Measurements from ENCODE around the gene HEATR5A.
A peak's percentile ranks its signal among the peaks of the same experiment; 100 is the strongest.
"Not testable (repeated sequence)": the region's sequence is repeated elsewhere in the genome, so short reads cannot be mapped to it uniquely, and the experiment has no call there.

The HEATR5A gene

DNA sequence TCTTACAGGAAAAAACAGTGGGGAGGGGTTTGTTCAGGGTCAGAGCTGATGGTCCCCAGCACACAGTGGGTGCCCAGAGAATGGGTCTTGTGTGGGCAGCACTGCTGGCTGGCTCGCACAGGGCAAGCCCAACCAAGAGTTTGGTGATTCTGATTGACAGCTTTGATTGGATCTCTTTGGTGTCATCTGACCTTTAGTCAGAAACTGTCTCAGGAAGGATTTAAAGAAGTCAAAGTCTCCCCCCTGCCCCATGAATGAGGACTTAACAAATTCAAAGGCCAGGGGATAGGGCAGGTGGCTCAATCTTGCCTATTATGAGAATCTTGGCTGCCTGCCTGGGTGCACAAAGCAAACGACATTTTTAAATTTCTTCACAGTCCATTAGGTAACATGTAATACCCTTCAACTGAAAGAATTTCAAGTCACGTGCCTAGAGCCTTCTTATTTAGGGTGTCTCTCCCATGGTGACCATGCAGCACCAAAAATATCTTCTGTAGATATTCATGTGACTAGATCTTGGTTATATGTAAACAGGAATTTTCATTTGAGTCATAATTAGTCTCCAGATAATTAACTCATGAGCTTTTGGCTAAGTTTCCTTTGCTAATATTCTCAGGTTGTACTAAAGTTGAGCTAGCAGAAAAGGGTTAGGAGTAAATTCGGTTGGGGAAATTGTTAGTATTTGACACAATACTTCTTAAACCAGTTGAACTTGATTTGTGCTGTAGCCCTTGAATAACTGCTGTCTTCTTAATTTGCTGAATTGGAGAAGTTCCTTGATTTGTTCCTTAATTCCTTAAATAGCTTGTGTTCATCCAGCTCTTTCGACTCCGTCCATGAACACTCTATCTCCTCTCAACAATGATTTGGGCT lies 158.3 kb downstream of the HEATR5A start:
- Histone ChIP-seq H3K27me3 (no peaks in the 10 kb centered on the region), H3K27ac (peak overlapping the region; percentile 50 to 53), H3K36me3 (no peaks in the 10 kb centered on the region), H3K4me1 (peaks cover 0 to 42% (median 19%) of the 10 kb centered on the region in 4 donors), H3K4me3 (no peak overlapping the region), H3K9me3 (no peaks in the 10 kb centered on the region)
- intact Hi-C loops (cut with DNase I; ENCODE audit: low total_unique reads) = no loop called here
- TF ChIP-seq, protein P1, sequence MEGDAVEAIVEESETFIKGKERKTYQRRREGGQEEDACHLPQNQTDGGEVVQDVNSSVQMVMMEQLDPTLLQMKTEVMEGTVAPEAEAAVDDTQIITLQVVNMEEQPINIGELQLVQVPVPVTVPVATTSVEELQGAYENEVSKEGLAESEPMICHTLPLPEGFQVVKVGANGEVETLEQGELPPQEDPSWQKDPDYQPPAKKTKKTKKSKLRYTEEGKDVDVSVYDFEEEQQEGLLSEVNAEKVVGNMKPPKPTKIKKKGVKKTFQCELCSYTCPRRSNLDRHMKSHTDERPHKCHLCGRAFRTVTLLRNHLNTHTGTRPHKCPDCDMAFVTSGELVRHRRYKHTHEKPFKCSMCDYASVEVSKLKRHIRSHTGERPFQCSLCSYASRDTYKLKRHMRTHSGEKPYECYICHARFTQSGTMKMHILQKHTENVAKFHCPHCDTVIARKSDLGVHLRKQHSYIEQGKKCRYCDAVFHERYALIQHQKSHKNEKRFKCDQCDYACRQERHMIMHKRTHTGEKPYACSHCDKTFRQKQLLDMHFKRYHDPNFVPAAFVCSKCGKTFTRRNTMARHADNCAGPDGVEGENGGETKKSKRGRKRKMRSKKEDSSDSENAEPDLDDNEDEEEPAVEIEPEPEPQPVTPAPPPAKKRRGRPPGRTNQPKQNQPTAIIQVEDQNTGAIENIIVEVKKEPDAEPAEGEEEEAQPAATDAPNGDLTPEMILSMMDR (IDR thresholded peaks at IDR 0.05) = no peak
- DNase-seq = peak; percentile 74

DNA sequence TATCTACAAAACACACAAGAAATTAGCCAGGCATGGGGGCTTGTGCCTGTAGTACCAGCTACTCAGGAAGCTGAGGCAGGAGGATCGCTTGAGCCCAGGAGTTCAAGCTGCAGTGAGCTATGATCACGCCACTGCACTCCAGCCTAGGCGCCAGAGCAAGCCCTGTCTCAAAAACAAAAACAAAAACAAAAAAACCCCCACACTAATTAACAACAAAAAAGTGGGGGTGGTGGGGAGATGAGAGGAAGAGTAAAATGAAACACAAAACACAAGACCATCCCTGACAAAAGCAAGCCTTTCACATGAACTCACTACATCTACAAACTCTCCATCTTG lies 158.9 kb downstream of the HEATR5A start:
- Histone ChIP-seq H3K9me3 (no peaks in the 10 kb centered on the region), H3K27me3 (no peaks in the 10 kb centered on the region), H3K27ac (peak overlapping the region; percentile 50 to 53), H3K4me1 (peaks cover 0 to 42% (median 19%) of the 10 kb centered on the region in 4 donors), H3K4me3 (no peak overlapping the region), H3K36me3 (no peaks in the 10 kb centered on the region)
- TF ChIP-seq, protein P1 (IDR thresholded peaks at IDR 0.05) = no peak
- intact Hi-C loops (cut with DNase I; ENCODE audit: low total_unique reads) = no loop called here
- no peak for DNase-seq

DNA sequence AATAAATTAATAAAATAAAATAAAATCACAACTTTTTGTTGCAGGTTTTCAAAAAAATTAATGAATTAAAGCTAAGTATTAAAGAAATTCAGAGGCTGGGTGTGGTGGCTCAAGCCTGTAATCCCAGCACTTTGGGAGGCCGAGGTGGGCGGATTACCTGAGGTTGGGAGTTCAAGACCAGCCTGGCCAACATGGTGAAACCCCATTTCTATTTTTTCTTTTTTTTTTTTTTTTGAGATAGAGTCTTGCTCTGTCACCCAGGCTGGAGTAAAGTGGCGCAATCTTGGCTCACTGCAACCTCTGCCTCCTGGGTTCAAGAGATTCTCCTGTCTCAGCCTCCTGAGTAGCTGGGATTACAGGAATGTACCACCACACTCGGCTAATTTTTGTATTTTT lies 161.3 kb downstream of the HEATR5A start:
- intact Hi-C loops (cut with DNase I; ENCODE audit: low total_unique reads); H3K27me3 ChIP-seq; H3K9me3 ChIP-seq: not testable (repeated sequence)

DNA sequence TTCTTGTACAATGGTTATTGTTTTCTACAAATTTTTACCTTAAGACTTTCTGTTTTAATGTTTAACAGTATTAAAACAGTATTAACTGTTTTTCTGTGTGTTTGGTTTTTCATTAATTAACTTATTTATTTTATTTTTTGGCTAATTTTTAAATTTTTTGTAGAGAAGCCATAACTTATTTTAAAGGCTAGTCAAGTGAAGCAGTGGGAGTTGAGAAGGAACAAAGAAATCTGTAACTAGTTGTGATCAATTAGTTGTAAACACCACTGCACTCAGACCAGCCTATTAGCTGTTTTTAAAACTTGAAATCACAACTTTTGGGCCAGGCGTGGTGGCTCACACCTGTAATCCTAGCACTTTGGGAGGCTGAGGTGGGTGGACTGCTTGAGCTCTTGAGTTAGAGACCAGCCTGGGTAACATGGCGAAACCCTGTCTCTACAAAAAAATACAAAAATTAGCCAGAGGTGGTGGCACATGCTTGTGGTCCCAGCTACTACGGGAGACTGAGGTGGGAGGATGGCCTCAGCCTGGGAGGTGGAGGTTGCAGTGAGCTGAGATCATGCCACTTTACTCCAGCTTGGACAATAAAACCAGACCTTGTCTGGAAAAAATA lies 161.8 kb downstream of the HEATR5A start:
- intact Hi-C loops (cut with DNase I; ENCODE audit: low total_unique reads) = no loop called here
- Histone ChIP-seq H3K4me1 (peaks cover 0 to 24% (median 11%) of the 10 kb centered on the region in 4 donors), H3K27ac (no peak overlapping the region), H3K27me3 (no peaks in the 10 kb centered on the region), H3K36me3 (no peaks in the 10 kb centered on the region), H3K4me3 (no peak overlapping the region), H3K9me3 (no peaks in the 10 kb centered on the region)
- no peak for DNase-seq
- TF ChIP-seq, protein P1 (IDR thresholded peaks at IDR 0.05) = no peak

More for the DNA sequence above, 161.3 kb downstream of the HEATR5A start:
- not testable (repeated sequence) for H3K36me3 ChIP-seq, DNase-seq, H3K27ac ChIP-seq, H3K4me3 ChIP-seq
- H3K4me1 ChIP-seq = peaks cover 0 to 29% (median 16%) of the 10 kb centered on the region in 4 donors

DNA sequence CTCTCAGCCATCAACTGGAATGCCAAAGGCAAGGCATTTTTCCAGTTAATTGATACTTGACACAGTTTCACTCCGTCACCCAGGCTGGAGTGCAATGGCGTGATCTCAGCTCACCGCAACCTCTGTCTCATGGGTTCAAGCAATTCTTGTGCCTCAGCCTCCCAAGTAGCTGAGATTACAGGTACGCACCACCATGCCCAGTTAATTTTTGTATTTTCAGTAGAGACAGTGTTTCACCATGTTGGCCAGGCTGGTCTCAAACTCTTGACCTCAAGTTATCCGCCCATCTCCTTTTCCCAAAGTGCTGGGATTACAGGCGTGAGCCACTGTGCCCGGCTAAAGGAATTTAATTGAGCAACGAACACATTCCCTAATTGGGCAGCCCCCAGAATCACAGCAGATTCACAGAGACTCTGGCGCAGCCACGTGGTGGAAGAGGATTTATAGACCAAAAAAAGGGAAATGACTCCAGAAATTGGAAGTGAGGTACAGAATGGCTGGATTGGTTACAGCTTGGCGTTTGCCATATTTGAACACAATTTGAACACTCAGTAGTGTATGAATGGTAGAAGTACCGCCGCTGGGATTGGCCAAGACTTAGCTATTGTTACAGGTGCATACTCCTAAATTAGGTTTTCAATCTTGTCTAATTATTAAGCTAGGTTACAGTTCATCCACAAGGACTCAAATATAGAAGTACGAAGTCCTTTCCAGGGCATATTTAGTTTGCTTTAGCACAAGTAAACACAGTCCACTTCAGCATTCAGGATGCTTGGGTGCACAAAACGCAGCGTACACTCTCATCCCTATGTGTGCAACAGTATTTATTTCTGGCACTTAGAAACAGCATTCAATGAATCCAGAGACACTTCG lies 162.6 kb downstream of the HEATR5A start:
- H3K27me3 ChIP-seq; H3K27ac ChIP-seq; H3K4me3 ChIP-seq; H3K9me3 ChIP-seq; intact Hi-C loops (cut with DNase I; ENCODE audit: low total_unique reads); DNase-seq; H3K36me3 ChIP-seq: not testable (repeated sequence)
- peaks cover 0 to 16% (median 6%) of the 10 kb centered on the region in 4 donors for H3K4me1 ChIP-seq

DNA sequence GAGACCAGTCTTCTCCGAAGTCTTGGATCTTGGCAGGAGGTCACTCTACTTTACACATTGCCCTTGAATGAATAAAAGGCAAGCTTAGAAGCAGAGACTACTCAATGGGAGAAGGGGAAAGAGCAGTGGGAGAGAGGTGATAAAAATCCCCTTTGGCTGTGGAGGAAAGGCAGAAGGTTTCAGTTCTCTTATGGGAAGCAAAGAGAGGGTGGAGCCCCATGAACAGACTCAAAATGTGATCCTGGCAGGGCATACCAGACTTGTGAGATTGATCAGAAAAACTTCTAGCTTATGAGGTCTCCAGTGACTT lies 163.2 kb downstream of the HEATR5A start:
- no peak overlapping the region for H3K4me3 ChIP-seq
- intact Hi-C loops (cut with DNase I; ENCODE audit: low total_unique reads) = no loop called here
- TF ChIP-seq, protein P1 (IDR thresholded peaks at IDR 0.05) = no peak
- H3K36me3 ChIP-seq = no peaks in the 10 kb centered on the region
- H3K4me1 ChIP-seq = peaks cover 0 to 10% (median 3%) of the 10 kb centered on the region in 4 donors
- H3K9me3 ChIP-seq = no peaks in the 10 kb centered on the region
- DNase-seq = no peak
- H3K27ac ChIP-seq = no peak overlapping the region
- no peaks in the 10 kb centered on the region for H3K27me3 ChIP-seq

Data from tibial artery (tissue), 4 donors.